HG03108 (cell line): ENCODE measurements around the gene ACMSD.

Experiments
- ATAC-seq: cut with Tn5 transposase; IDR thresholded peaks from one replicate; pipeline ENCODE4 v1.9.1; 2021; ENCODE audit warnings: moderate library complexity; ENCODE audit not compliant: unreplicated experiment

The ACMSD gene

GRCh38 chr2:134943540-134943939 lies 105.1 kb downstream of the ACMSD start:
- peak; percentile 86 for ATAC-seq

GRCh38 chr2:134944975-134945374 lies 106.6 kb downstream of the ACMSD start:
- no peak for ATAC-seq

GRCh38 chr2:134946073-134946472 lies 107.7 kb downstream of the ACMSD start:
- ATAC-seq: no peak

- ATAC-seq: no peak
Observed at GRCh38 chr2:134949981-134950708, 111.7 kb downstream of the ACMSD start.

- ATAC-seq: no peak
Observed at GRCh38 chr2:134950886-134951285, 112.5 kb downstream of the ACMSD start.
